CD4-positive, alpha-beta T cell treated with Interleukin-10 for 1 hour (primary cell): ENCODE results near the gene PPM1E.

Experiments used
- DNase-seq: peaks from one replicate; pipeline ENCODE4 v3.0.0-alpha.2; 2020

PPM1E gene

DNA sequence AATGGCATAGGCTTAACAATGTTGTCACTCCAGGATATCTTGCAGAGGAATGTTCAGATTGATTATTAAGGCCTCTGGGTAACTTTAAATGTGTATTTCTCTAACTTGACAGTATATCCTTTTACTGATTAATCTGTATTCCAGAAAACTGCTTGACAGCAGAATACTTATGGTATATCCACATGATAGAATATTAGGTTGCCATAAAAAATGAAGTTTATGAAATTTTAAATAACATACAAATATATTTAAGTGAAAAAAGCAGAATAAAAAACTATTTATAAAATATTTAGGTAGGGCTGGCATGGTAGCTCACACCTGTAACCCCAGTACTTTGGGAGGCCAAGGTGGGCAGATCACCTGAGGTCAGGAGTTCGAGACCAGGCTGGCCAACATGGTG, 244.4 kb downstream of the PPM1E start:
- DNase-seq = no peak

DNA sequence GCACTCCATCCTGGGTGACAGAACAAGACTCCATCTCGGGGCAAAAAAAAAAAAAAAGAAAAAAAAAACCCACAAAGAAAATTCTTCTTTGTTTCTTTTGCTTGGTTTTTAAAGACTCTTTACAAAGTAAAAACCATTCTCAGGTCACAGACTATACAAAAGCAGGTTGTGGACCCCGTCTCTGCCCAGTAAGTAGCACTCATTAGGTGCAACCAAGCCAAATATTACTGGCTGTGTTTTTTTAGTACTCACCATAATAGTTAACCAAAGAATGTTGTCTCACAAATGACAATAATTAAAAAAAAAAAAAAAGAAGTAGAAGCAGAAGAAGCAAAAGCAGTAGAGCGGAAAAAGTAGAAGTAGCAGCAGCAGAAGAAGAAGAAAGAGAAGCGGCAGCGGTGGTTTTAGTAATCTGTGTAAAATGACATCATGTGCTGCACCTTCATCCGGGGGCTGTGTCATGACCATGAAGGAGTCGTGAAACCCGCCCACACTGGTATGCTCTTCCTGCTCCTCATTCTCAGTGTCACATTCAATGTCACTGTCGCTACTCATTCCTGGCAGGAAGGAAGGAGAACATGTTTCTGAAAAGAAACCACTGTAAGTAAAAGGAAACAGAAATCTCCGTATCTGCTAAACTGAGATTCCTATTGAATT, 245.6 kb downstream of the PPM1E start:
- DNase-seq = peak; percentile 81

DNA sequence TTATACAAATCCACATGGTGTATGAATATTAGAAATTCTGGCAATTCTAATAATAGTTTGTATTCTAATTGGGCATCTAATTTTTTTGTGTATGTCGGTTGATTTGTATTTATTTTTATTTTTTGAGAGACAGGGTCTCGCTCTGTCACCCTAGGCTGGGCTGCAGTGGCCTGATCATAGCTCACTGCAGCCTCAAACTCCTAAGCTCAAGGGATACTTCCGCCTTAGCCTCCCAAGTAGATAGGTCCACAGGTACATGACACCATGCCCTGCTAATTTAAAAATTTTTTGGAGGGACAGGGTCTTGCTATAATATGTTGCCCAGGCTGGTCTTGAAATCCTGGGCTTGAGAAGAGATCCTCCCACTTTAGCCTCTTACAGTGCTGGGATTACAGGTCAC, 246.5 kb downstream of the PPM1E start:
- no peak for DNase-seq

DNA sequence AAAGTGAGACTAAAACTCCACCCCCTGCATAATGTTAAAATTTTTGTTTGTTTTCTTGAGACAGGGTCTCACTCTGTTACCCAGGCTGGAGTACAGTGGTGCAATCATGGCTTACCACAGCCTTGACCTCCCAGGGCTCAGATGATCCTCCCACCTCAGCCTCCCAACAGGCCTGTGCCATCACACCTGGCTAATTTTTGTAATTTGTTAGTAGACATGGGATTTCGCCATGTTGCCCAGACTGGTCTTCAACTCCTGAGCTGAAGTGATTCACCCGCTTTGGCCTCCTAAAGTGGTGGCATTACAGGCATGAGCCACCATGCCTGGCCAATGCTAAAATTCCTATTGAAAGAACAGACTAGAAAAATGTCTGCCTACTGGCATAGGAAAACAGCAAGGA, 247.2 kb downstream of the PPM1E start:
- no peak for DNase-seq

DNA sequence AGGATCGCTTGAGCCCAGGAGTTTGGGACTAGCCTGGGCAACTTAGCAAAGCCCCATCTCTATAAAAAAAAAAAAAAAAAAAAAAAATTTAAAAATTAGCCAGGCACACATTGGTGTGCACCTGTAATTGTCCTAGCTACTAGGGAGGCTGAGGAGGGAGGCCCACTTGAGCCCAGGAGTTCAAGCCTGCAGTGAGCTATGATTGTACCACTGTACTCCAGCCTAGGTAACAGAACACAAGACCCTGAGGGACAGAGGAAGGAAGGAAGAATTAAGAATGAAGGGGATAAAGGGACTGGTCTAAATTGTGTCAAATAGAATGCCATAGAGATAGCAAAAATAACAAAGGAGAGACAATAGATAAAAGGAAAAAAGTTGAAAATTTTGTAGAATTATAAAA, 248.2 kb downstream of the PPM1E start:
- no peak for DNase-seq

DNA sequence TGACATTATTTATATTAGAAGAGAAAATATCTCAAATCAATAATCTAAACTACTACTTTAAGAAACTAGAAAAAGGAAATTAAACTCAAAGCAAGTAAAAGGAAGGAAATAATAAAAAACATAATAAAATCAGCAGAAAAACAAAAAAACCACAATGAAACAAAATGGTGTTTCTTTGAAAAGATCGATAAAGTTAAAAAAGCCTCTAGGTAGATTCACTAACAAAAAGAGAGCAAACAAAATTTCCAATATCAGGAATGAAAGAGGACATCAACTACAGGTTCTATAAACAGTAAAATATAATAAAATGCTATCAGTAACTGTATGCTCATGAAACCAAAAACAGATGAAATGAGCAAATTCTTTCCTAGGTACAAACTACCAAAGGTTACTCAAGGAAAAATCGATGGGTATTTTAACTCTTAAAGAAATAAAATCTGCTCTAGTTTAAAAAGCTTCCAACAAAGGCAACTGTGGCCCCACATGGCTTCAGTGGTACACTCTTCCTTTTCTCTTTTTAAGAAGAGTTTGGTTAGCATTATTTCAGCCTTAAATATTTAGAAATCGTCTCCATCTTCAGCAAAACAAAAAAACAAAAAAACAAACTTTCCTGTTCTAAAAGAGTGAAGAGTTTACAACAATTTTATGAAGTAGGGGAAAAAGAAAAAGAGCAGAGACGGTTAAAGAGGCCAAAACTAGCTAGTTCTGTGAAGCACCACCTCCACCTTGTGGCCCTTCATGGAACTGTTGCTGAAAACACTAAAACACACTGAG, 248.9 kb downstream of the PPM1E start:
- DNase-seq = peak; percentile 81

DNA sequence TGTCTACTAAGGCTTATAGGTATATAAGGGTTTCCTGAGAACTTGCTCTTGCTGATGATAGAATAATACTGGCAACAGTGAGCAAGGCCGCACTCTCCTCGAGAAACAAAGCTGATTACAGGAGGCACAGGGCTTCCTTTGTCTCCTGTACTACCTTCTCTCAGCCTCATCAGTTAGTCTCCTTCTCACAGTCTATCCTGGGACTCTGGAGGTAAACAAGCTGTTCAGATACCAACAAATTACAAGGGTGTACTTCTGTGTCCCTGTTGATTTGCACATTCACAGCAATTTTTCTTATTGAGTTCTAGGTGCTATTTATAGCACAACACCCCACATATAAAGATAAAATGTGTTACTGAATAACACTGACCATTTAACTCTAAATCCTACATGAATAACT, 252.3 kb downstream of the PPM1E start:
- no peak for DNase-seq

DNA sequence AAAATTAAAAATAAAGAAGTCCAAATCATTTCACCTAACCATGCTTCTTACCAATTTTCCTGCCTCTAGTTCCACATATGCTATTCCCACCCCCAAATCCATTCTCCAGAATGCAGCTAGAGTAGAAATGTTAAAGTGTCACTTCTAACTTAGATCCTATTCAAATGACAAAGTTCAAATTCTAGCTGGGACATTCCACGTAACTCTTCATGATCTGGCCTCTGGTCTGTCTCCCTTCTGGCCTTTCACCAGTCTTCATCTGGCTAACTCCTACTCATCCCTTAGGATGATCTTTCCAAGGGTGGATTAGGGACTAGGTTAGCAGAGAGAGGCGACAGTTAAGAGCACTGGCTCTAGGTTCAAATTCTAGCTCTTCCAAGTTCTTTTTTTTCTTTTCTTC, 253.1 kb downstream of the PPM1E start:
- no peak for DNase-seq

DNA sequence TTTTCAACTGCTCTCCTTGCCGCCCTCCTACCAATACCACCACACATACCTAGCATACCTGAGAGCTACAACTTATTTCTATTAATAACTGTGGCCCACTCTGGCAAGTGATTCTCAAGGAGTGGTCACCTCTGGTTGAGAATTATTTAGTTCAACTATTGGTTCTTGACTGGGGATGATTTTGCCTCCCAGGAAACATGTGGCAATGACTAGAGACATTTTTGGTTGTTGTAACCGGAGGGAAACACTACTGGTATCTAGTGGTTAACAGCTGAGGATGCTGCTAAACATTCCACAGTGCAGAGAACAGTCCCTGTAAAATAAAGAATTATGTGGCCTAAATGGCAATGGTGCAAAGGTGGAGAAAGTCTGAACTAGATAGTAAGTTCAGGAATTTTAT, 254.4 kb downstream of the PPM1E start:
- DNase-seq = no peak

DNA sequence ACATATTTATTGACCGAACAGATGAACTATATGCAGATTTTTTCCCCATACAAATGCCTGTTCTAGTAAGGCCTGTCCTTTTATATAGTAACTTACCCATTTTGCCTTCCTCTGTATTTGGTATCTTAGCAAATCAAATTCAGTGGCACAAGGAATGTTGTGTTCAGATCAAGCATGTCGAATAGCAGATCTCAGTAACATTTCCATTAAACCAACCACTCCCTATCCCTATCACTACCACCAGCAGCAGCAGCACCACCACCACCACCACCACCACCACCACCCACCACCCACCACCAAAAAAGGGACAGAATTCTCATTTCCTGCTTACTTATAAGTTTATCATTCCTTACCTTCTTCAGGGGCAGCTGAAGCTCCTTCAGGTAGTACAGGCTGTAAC, 256.3 kb downstream of the PPM1E start:
- DNase-seq = no peak

DNA sequence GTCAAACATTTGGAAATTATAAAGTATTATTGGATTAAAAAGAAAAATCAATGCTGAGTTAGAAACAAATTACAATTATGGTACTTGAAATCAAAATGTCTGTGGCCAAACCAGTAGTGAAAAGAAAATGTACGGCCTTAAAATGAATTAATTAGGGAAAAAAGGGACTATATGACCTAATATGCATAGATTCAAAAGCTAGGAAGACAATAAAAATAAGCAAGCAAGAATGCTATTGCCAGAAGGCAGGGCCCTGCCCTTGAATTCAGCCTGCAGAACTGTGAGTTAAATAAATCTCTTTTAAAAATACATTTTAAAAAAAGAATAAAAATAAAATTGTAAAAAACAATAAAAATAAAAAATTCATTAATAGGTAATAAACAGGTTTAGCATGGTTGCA, 262.4 kb downstream of the PPM1E start:
- DNase-seq = no peak

DNA sequence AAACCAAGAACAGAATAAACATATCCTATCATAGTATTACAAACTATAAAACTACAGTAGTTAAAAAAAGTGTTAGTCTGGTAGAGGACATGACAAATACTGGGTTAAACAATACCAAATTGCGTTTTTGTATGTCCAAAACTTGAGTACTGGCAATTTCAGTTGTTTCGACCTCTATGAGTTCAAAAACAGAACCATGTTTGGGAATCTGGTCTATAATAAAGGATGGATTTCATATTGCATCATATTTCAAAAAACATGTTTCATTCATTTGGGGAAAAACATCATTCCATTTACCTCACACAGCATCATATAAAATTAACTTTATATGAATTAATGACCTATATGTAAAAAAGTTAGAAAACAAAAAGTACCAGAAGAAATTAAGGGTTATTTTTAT, 269.3 kb downstream of the PPM1E start:
- DNase-seq = no peak

DNA sequence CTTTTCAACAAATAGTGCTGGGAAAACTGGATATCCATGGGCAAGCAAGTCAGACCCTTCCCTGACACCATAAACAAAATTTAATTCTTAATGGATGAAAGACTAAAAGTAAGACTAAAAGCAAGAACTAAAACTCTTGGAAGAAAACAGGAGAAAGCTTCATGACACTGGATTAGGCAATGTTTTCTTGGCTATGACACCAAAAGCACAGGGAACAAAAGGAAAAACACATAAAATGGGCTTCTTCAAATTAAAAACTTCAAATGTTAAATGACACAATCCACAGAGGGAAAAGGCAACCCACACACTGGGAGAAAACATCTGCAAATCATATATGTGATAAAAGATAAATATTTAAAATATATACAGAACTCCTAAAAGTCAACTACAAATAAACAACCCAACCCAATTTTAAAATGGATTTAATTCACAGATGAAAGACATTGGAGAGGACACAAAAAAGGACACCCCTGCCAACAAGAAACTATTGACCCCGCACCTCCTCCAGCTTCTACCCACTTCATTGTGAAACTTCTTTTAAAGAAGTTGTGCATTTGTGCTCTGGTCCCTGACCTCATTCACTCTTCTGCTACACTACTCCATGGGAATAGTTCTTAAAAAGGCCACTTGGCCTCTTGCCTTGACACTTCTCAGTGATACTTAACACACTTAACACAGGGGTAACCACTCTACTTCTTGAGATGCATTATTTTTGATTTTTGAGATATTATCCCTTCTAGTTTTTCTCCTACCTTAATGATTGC, 270.7 kb downstream of the PPM1E start:
- no peak for DNase-seq

DNA sequence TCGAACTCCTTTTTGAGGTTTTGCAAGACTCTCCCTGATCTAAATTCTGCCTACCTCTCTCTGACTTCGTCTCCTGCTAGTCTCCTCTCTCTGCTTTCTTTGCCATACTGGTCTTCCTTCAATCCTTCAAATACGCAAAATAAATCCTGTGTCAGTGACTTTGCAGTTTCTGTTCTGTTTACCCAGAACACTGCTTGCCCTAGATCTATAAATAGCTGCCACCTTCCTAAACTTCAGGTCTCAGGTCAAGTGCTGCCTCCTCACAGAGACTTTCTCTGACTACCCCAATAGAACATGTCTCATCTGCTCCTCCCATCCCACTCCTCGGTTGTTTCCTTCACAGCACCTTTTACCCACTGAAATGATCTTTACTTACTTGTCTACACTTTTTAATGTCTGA, 272.1 kb downstream of the PPM1E start:
- DNase-seq = no peak

DNA sequence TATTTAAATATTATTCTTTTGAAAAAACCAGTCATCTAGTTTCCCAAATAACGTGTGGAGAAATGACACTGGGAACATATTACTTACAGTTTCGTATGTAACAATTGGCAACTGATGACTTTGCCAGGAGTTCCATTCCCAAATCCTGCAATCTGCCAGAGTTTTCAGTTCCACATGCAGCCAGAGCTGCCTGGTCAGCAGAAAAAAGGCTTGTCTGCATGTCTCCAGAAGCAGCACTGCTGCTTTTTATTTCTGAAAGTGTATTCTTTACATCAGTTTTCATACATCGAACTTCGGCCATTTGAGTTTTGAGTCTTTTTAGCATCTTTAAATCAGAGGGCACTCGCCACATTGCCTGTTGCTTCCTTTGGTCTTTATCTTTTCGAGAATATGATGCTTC, 272.7 kb downstream of the PPM1E start:
- no peak for DNase-seq

DNA sequence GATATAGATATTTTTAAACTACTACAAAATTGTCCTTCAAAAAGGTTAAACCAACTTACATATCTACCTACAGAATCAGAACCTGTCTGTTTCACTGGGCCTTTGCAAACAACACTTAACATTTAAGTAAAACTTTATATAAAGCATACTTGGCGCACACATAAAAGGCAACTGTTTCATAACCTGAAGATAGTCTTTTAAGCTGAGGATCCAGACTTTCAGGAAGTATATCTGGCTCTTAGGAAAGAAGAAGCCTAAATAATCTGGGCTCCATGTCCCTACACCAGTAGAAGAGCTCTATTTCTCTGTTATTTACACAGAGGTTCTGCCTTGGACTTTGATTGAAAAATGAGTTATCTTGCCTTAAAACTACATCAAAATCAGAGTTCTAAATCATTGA, 275.2 kb downstream of the PPM1E start:
- no peak for DNase-seq
